ENCODE results near the gene CMKLR1. TPM values are rescaled to one million over a fixed set of nuclear protein-coding genes. Genes with fewer than 3 reads are reported as not detected.
A peak's percentile ranks its signal among the peaks of the same experiment; 100 is the strongest.

The CMKLR1 gene
- total and polyA plus RNA-seq, 9 of the 15 experiments (the other 6 are each of a cell fraction or from before 2014, with no cell fraction given): 0.11 to 1.4 (median 0.20) TPM

DNA sequence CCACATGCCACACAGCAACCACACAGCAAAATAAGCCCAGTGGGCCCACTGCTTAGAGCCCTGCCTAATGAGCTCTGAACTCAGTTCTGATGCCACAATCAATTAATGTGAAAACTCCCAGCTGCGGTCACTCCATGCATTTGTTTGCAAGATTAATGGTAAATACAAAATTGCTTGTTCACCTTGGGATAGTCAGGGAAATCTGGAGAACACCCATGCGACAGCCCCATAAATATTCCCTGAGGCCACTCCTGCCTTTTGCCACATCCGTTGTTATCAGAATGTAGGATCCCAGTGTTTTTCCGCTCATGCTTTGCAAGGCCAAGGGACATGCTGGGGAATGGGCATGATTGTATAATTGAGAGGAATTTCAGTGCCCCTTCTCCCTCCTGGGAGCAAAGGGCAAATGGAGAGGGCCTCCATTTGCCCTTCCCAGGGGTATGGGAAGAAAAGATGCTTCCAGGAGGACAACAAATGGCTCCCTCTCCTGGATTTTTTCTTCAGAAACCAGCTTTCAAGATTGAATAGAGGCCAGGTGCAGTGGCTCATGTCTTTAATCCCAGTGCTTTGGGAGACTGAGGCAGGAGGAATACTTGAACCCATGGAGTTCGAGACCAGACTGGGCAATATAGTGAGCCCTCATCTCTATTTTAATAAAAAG lies 30.8 kb upstream of the CMKLR1 start (continued):
- TF ChIP-seq, protein P1, sequence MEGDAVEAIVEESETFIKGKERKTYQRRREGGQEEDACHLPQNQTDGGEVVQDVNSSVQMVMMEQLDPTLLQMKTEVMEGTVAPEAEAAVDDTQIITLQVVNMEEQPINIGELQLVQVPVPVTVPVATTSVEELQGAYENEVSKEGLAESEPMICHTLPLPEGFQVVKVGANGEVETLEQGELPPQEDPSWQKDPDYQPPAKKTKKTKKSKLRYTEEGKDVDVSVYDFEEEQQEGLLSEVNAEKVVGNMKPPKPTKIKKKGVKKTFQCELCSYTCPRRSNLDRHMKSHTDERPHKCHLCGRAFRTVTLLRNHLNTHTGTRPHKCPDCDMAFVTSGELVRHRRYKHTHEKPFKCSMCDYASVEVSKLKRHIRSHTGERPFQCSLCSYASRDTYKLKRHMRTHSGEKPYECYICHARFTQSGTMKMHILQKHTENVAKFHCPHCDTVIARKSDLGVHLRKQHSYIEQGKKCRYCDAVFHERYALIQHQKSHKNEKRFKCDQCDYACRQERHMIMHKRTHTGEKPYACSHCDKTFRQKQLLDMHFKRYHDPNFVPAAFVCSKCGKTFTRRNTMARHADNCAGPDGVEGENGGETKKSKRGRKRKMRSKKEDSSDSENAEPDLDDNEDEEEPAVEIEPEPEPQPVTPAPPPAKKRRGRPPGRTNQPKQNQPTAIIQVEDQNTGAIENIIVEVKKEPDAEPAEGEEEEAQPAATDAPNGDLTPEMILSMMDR (IDR thresholded peaks at IDR 0.05 in 2 of 3, conservative IDR thresholded peaks at IDR 0.05 in 1 of 3; ENCODE audit: insufficient read depth in 2 of 3, low read depth in 1 of 3, low read length in 3 of 3): peak in 1 of 3 experiments; percentile 33; a peak in 2 of 6 replicates
- TF ChIP-seq SMARCE1 (IDR thresholded peaks at IDR 0.05): no peak

DNA sequence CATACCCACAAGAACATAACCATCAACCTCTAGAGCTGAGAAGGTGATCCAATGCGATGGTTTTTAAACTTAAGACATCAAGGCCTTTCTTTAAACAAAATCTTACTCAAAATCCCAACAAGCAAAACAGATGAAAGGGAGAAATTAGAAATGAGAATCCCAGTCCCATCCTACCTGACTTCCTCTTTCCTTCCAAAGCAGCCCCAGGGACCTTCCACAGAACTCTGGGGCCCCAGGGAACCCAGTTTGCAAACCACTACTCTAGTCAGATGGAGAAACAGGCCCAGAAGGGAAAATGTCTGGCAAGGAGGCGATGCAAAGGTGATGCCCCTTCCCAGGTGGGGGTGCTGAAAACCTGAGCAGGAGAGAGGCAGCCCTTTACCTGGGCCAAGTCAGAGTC lies 29.0 kb upstream of the CMKLR1 start:
- H3K9me3 ChIP-seq (replicated peaks; ENCODE audit: control insufficient read depth, insufficient read depth, low read depth, low read length): no peaks in the 10 kb centered on the region
- peaks cover 8 to 36% of the 10 kb centered on the region in 2 experiments for H3K27me3 ChIP-seq (ENCODE audit: control insufficient read depth in 2 of 2, insufficient read depth in 2 of 2, low read length in 2 of 2)
- H3K4me1 ChIP-seq (replicated peaks in 1 of 2; ENCODE audit: control insufficient read depth in 2 of 2, insufficient read depth in 2 of 2, low read length in 2 of 2): no peaks in the 10 kb centered on the region; a peak in 1 of 5 replicates
- H3K79me2 ChIP-seq (ENCODE audit: control insufficient read depth, insufficient read depth, low read length): no peaks in the 10 kb centered on the region
- H3K36me3 ChIP-seq (ENCODE audit: control insufficient read depth, insufficient read depth, low read length): no peaks in the 10 kb centered on the region
- H2AFZ ChIP-seq (ENCODE audit: low read depth, low read length): no peak overlapping the region
- H3K9me1 ChIP-seq (ENCODE audit: control insufficient read depth, insufficient read depth, low read length): no peaks in the 10 kb centered on the region
- no peak overlapping the region for H3K9ac ChIP-seq (ENCODE audit: insufficient read depth in 1 of 2, low read depth in 2 of 2, low read length in 2 of 2)
- intact Hi-C loops (cut with micrococcal nuclease) (no loop called here), in situ Hi-C loops (cut with MboI) (no loop called here)
- no peaks in the 10 kb centered on the region for H4K20me1 ChIP-seq (replicated peaks; ENCODE audit: control insufficient read depth, insufficient read depth, low read length)
- H3K4me2 ChIP-seq (ENCODE audit: insufficient read depth, low read length): no peak overlapping the region
- no peak overlapping the region for H3K4me3 ChIP-seq
- no peak overlapping the region for H3K27ac ChIP-seq (ENCODE audit: extremely low read depth, low read depth, low read length)
- ChIA-PET CTCF (ENCODE audit: low intra/inter-chr PET ratio) (no interaction called here), POLR2A (no interaction called here)
- FAIRE-seq: no peak
- BruUV-seq (replicated peaks): no TSS peak
- no peak for TF ChIP-seq ZNF699 (CRISPR knock-in tag; IDR thresholded peaks at IDR 0.05; ENCODE audit: insufficient replicate concordance)
- no peak for TF ChIP-seq BRCA1 (IDR thresholded peaks at IDR 0.05)
- TF ChIP-seq BRCA1 (CRISPR knock-in tag; IDR thresholded peaks at IDR 0.05): no peak
- TF ChIP-seq SPI1 (IDR thresholded peaks at IDR 0.05; ENCODE audit: borderline replicate concordance, low read depth, low read length): peak; percentile 51; the same call in 1 of the 2 replicates
- TF ChIP-seq, protein P2, sequence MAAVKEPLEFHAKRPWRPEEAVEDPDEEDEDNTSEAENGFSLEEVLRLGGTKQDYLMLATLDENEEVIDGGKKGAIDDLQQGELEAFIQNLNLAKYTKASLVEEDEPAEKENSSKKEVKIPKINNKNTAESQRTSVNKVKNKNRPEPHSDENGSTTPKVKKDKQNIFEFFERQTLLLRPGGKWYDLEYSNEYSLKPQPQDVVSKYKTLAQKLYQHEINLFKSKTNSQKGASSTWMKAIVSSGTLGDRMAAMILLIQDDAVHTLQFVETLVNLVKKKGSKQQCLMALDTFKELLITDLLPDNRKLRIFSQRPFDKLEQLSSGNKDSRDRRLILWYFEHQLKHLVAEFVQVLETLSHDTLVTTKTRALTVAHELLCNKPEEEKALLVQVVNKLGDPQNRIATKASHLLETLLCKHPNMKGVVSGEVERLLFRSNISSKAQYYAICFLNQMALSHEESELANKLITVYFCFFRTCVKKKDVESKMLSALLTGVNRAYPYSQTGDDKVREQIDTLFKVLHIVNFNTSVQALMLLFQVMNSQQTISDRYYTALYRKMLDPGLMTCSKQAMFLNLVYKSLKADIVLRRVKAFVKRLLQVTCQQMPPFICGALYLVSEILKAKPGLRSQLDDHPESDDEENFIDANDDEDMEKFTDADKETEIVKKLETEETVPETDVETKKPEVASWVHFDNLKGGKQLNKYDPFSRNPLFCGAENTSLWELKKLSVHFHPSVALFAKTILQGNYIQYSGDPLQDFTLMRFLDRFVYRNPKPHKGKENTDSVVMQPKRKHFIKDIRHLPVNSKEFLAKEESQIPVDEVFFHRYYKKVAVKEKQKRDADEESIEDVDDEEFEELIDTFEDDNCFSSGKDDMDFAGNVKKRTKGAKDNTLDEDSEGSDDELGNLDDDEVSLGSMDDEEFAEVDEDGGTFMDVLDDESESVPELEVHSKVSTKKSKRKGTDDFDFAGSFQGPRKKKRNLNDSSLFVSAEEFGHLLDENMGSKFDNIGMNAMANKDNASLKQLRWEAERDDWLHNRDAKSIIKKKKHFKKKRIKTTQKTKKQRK (IDR thresholded peaks at IDR 0.05; ENCODE audit: borderline replicate concordance, low read depth, low read length): no peak
- TF ChIP-seq SMARCB1 (IDR thresholded peaks at IDR 0.05; ENCODE audit: insufficient read length, low read depth): no peak
- TF ChIP-seq PURB (CRISPR knock-in tag; IDR thresholded peaks at IDR 0.05; ENCODE audit: low read depth): no peak
- no peak for TF ChIP-seq MTA1 (IDR thresholded peaks at IDR 0.05; ENCODE audit: borderline replicate concordance)
- no peak for DNase-seq (ENCODE audit: extremely low read depth in 1 of 4, low spot score in 3 of 4)
- WGBS (ENCODE audit: insufficient coverage, low coverage, missing lambda C conversion rate): 4% methylated on average over 2 of the region's 2 CpGs
- no peak for ATAC-seq

Data from K562 (cell line).